Fibroblast of villous mesenchyme (primary cell): ENCODE results near the gene FGF14. TPM values are rescaled to one million over a fixed set of nuclear protein-coding genes. Genes with fewer than 3 reads are reported as not detected.

ENCODE experiments used
- DNase-seq: peaks from one replicate; pipeline ENCODE4 v3.0.0-alpha.2; 2010; ENCODE audit warnings: low read depth
- H3K4me3 ChIP-seq: 2 replicates; pipeline ENCODE4 v1.5.1; 2011; ENCODE audit warnings: low read depth, mild to moderate bottlenecking, low read length
- CTCF ChIP-seq: IDR thresholded peaks from 2 replicates; pipeline ENCODE4 v1.5.1; 2012; ENCODE audit warnings: low read depth, mild to moderate bottlenecking, low read length; ENCODE audit not compliant: insufficient read depth
- total RNA-seq: library from RNA; depleted of rRNA; stranded (reverse); fragments of >200 nt; gene quantifications from 2 replicates; pipeline ENCODE4 v1.2.3, GENCODE V29; 2012

The FGF14 gene
- total RNA-seq, 1 donor, result under 0.01 TPM

- no peak overlapping the region for H3K4me3 ChIP-seq
- TF ChIP-seq CTCF, result no peak
- DNase-seq, result no peak
Observed at GRCh38 chr13:101728021-101728420, 673.8 kb downstream of the FGF14 start.

GRCh38 chr13:101727118-101727517 is 674.7 kb downstream of the FGF14 start:
- no peak overlapping the region for H3K4me3 ChIP-seq
- no peak for DNase-seq
- TF ChIP-seq CTCF, result no peak

GRCh38 chr13:101726681-101727080 is 675.2 kb downstream of the FGF14 start:
- TF ChIP-seq CTCF, result no peak
- no peak for DNase-seq
- H3K4me3 ChIP-seq, result no peak overlapping the region

DNA sequence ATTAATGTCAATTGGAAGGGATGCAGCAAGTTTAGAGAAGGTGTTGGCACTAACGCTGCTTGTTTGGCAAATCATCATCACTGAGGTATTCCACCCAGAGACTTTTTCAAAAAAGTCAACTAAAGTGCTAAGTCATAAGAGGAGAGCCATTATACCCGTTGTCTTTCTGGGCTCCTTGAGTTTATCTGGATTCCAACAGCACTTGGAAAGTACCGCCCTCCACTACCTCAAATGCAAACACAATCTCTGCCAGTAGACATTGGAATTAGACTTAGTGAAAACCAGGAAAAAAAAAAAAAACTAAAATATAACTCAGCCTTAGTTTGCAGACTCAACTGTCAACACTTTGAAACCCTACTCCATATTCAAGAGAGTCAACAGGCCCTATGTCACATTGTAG is 683.4 kb downstream of the FGF14 start:
- no peak overlapping the region for H3K4me3 ChIP-seq
- no peak for DNase-seq
- no peak for TF ChIP-seq CTCF

- DNase-seq, result no peak
- TF ChIP-seq CTCF, result no peak
- H3K4me3 ChIP-seq, result no peak overlapping the region
Observed at GRCh38 chr13:101717353-101717752, 684.5 kb downstream of the FGF14 start.

DNA sequence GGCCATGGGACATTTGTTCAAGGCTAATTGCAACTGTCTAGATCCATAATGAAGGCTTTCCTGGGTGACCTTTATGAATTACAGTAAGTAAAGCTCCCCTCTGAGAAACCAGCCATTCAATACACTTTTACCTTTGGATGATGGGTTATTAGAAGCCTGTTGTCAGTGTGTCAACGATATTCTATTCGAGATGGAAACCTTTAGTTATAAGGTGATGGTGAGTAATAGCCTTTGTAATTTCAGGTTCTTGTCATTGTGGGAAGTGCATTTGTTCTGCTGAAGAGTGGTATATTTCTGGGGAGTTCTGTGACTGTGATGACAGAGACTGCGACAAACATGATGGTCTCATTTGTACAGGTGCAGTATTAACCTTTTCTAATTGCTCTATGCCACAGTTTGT is 687.7 kb downstream of the FGF14 start:
- no peak for TF ChIP-seq CTCF

DNA sequence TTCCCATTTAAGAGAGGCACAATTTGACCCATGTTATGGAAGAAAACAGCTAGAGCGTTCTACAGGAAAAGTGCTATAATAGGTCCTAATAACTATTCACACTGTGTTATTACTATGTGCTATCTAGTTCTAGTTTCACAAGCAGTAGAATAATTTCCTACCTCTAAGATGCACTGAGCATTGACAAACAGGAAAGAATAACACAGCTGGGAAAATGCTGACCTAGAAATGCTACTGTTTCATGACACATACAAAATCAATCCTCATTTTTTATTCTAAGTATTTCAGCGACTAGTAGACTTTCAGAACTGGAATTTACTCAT is 689.9 kb downstream of the FGF14 start:
- no peak for DNase-seq
- no peak for TF ChIP-seq CTCF
- H3K4me3 ChIP-seq, result no peak overlapping the region

More for the DNA sequence above, 687.7 kb downstream of the FGF14 start:
- DNase-seq, result no peak
- H3K4me3 ChIP-seq, result no peak overlapping the region
